A673 (cell line): Measurements from ENCODE around the gene LRRC4C.

Experiments
- CTCF ChIP-seq: fragments of 300-800, 200-600 bp; sonication (generic); conservative IDR thresholded peaks from 2 replicates; pipeline ENCODE4 v1.5.1; 2017; ENCODE audit warnings: low read depth, mild to moderate bottlenecking, antibody characterized with exemption, low read length, moderate library complexity, mixed read lengths
- EZH2 ChIP-seq: fragments of 200-600 bp; sonication (generic); IDR thresholded peaks from 2 replicates; pipeline ENCODE4 v1.6.1; 2017; ENCODE audit warnings: borderline replicate concordance, low read depth, mild to moderate bottlenecking, mixed read lengths, antibody characterized with exemption, low read length; ENCODE audit not compliant: poor library complexity, severe bottlenecking

- TF ChIP-seq CTCF (no peak), EZH2 (no peak)
Measured at GRCh38 chr11:40435344-40435743, 1024.1 kb downstream of the LRRC4C start.
